ENCODE results near the gene TFCP2L1. TPM values are rescaled to one million over a fixed set of nuclear protein-coding genes. Genes with fewer than 3 reads are reported as not detected.

The TFCP2L1 gene
- total RNA-seq, 1 experiment from 2014 or later: 1.8 TPM

GRCh38 chr2:121178730-121179129 lies 106.3 kb downstream of the TFCP2L1 start:
- Histone ChIP-seq H2BK120ac (ENCODE audit: low read depth, low read length, poor library complexity, severe bottlenecking) (no peak overlapping the region), H2BK12ac (ENCODE audit: insufficient read length, low read depth, low read length) (no peak overlapping the region), H3K9me3 (ENCODE audit: control insufficient read depth, low read depth, low read length) (no peaks in the 10 kb centered on the region), H3K9ac (ENCODE audit: extremely low read depth, insufficient read length, low read length) (no peak overlapping the region), H2AK5ac (ENCODE audit: insufficient read length, low read length) (no peak overlapping the region), H2BK20ac (ENCODE audit: low read depth, low read length, poor library complexity, severe bottlenecking) (no peak overlapping the region), H3K56ac (ENCODE audit: insufficient read length, low read depth, low read length) (no peak overlapping the region), H3K79me2 (ENCODE audit: insufficient read depth, low read length) (no peaks in the 10 kb centered on the region), H4K5ac (ENCODE audit: insufficient read length, low read depth, low read length) (no peak overlapping the region), H3K27me3 (ENCODE audit: insufficient read depth, low read length) (no peaks in the 10 kb centered on the region), H3K4ac (ENCODE audit: low read depth, low read length) (no peak overlapping the region), H4K91ac (ENCODE audit: insufficient read length, low read depth, low read length) (no peak overlapping the region), H3K4me1 (ENCODE audit: insufficient read depth, low read length) (no peaks in the 10 kb centered on the region), H2BK5ac (ENCODE audit: insufficient read length, low read length) (no peak overlapping the region), H4K8ac (replicated peaks; ENCODE audit: insufficient read length, low read depth, low read length) (no peak overlapping the region), H3K79me1 (ENCODE audit: insufficient read depth, low read depth, low read length, poor library complexity, severe bottlenecking) (no peaks in the 10 kb centered on the region), H3K27ac (ENCODE audit: insufficient read length, low read depth, low read length) (no peak overlapping the region), H2AFZ (ENCODE audit: low read length) (no peak overlapping the region), H3K23ac (ENCODE audit: insufficient read length, low read depth, low read length) (no peak overlapping the region), H3K18ac (ENCODE audit: insufficient read length, low read depth, low read length) (no peak overlapping the region), H3T11ph (ENCODE audit: low read length) (no peak overlapping the region), H3K14ac (ENCODE audit: insufficient read depth, low read length) (no peak overlapping the region), H2BK15ac (ENCODE audit: low read depth, low read length) (no peak overlapping the region), H3K4me2 (ENCODE audit: insufficient read depth, insufficient read length, low read length) (no peak overlapping the region), H4K20me1 (ENCODE audit: control insufficient read depth, insufficient read depth, insufficient read length) (no peaks in the 10 kb centered on the region), H3K23me2 (ENCODE audit: insufficient read length, low read depth, low read length, poor library complexity, severe bottlenecking) (no peaks in the 10 kb centered on the region)
- H3K27ac Mint-ChIP-seq: no peak overlapping the region
- DNase-seq: no peak
- H3K4me1 Mint-ChIP-seq: no peaks in the 10 kb centered on the region
- no peaks in the 10 kb centered on the region for H3K36me3 Mint-ChIP-seq (ENCODE audit: insufficient read depth in 1 of 3, low read depth in 3 of 3)
- H3K9me3 Mint-ChIP-seq: no peaks in the 10 kb centered on the region
- H3K27me3 Mint-ChIP-seq (ENCODE audit: low read depth): peaks cover 12% of the 10 kb centered on the region
- WGBS (ENCODE audit: extremely low coverage, insufficient read length, low lambda C conversion rate): no CpG with 5 or more reads among the region's 11 CpGs
- TF ChIP-seq, protein P1, sequence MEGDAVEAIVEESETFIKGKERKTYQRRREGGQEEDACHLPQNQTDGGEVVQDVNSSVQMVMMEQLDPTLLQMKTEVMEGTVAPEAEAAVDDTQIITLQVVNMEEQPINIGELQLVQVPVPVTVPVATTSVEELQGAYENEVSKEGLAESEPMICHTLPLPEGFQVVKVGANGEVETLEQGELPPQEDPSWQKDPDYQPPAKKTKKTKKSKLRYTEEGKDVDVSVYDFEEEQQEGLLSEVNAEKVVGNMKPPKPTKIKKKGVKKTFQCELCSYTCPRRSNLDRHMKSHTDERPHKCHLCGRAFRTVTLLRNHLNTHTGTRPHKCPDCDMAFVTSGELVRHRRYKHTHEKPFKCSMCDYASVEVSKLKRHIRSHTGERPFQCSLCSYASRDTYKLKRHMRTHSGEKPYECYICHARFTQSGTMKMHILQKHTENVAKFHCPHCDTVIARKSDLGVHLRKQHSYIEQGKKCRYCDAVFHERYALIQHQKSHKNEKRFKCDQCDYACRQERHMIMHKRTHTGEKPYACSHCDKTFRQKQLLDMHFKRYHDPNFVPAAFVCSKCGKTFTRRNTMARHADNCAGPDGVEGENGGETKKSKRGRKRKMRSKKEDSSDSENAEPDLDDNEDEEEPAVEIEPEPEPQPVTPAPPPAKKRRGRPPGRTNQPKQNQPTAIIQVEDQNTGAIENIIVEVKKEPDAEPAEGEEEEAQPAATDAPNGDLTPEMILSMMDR (conservative IDR thresholded peaks at IDR 0.05): no peak
- H3K4me3 Mint-ChIP-seq: no peak overlapping the region

Measured in H9 (cell line).